Fibroblast of skin of right quadriceps (primary cell): ENCODE measurements around the gene SUSD2.

ENCODE experiments used
- DNase-seq: peaks from one replicate; pipeline ENCODE4 v3.0.0-alpha.2; 2013

Gene SUSD2

DNA sequence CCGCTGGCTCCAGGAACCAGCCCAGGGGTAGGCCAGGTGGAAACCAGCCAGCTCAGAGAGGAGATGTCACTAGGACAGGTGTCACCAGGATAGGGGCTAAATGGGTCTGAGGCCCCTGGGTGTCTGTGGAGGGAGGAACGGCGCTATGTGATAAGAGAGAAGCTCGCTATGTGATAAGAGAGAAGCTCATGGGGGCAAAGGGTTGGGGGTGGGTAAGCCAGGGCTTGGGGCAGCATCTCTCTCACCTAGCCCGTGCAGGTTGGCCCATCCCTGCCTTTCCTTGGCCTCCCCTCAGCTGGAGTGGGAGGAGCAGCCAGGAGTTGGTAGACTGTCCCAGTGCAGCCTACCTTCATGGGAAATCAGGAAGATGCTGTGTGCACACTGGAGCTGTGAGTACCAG lies 26.5 kb upstream of the SUSD2 start:
- DNase-seq, result no peak

DNA sequence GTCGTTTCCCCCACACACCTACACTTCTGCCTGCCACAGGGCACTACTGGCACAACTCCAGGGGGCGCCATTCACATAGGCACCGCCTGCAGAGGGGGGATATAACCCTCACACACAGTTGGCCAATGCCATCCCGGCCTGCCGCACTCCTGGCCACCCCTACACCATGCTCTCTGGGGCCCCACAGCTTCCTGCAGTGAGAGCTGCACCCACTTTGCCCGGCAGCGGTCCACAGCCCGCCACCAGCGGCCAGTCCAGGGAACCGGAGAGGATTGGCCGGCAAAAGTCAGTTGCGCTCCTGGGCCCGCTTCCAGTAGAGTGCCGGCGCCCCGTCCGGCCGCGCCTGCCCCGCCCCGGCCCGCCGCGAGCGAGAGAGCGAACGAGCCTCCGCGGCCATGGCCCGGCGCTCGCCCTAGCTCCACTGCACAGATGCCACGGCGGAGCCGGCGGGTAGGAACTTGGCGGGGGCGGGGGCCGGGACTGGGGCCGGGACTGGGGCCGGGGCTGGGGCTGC lies 25.6 kb upstream of the SUSD2 start:
- DNase-seq, result peak; percentile 53

DNA sequence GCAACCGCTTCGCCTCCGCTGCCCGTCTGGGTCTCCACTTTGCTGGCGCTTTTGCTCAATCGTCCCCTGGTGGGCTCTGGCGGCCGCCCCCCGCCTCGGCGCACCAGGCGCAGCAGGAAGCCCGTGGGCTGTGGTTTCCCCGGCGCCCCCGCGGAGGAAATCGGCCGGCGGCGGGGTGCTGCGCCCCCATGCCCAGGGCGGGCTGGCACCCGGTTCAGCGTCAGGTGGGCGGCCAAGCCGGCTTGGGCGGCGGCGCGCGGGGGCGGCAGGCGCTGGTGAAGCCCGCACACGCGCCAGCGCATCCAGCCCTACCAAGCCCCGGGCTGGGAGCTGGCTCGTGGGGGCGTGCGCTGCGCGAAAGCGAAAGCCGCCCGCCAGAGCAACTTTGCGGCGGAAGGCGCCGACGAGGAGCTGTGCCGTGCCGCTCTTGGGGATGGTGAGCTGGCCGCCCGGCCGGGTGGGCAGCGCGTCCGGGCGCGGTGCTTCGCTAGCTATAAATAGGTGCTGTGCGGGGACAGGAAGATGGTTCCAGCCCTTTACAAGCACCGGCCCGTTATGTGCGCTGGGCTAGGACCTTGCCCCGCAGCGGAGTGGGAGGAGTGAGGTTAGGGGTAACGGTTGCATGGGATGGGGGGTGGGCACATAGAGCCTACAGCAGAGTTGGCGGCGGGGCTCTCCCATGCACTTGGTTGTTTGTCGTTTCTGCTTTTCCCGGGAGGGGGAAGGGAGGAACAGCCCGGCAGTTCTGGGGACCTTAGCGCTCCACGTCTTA lies 25.0 kb upstream of the SUSD2 start:
- peak; percentile 35 for DNase-seq

DNA sequence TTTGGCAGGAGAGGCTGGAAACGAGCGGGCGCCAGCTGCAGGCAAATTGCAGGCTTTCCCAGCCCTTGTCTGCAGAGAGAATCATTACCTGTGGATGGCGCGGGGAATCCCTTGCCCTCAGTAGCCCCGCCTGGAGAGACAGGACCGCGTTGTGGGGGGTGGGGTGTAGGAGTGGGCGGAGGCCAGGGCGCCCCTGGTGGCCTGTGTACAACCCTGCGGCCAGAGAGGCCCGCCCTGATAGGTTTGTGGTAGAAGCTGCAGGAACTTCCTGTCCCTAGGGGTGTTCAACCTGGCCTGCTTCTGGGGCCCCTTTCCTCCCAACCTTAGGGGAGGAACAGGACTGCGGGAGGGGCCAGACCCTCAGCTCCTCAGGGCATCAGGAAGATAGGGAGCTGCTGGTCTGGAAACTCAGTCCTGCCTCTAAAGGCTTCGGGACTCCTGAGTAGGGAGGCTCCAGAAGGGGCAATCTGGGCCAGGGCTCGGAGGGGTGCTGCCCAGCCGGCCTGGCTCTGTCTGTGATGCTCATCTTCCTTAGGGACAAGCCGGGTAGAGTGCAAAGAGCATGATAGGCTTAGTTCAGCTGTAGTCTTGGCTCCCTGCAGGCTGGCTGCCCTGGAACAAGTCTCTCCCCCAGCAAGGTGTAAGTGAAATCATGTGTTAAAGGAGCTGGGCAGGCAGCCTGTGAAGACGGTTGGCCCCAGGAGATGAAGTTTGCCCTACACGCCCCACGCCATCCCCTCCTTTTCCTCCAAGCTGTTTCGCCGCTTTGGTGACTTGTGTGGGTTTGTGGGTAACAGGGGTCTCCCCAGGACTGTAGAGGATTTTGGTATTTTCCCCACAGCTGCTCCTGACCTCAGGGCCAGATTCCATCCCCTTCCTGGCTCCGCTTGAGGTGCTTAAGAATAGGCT lies 24.1 kb upstream of the SUSD2 start:
- DNase-seq, result peak; percentile 73

DNA sequence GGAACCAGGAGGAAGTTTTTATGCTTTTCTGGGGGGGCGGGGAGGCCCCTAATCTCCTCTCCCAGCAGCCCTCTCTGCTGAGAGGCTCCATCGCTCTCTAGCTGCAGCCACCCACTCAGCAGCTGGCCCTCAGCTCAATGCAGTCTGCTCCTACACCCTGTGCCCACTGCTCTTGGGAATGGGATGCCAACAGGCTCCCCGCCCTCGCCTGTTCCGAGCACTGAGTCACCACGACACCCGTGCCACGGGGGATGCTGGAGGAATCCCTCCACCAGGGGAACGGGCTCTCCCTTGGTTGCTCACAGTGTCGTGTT lies 23.5 kb upstream of the SUSD2 start:
- DNase-seq, result no peak

DNA sequence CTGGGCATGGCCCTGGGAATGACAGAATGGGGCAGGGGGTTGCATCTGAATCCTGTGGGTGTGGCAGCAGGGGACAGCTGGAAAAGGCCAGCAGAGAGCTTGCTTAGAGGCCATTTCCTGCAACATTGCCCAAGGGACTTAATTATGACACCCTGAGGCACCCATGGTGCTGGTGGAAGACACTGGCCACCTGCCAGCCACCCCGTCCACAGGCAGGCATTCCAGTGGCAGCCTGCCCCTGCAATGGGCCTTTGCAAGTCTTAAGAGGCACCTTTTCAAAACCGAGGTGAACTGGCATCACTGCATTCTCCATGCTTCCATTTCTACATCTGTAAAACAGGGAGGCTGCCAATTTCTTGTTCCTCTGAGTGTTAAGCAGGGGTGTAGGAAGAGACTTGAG lies 21.6 kb upstream of the SUSD2 start:
- no peak for DNase-seq

DNA sequence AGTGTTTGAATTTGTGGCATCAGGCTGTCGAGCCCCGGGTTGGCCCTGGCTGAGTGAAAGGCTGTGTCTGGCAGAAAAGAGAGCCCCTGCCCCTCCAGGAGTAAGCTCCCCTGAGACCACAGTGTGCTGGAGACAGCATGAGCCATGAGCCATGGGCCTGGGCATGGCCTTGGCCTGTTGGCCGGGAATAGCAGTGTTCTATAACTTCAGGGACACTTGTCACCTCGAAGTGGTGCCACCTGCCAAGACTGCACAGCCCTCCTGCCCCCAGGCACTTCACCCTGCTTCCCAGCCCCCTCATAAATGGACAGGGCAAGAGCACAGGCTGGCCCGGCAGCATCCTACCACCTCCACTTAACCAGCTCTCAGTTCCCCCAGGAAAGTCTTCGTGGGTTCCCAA lies 20.7 kb upstream of the SUSD2 start:
- DNase-seq, result no peak

DNA sequence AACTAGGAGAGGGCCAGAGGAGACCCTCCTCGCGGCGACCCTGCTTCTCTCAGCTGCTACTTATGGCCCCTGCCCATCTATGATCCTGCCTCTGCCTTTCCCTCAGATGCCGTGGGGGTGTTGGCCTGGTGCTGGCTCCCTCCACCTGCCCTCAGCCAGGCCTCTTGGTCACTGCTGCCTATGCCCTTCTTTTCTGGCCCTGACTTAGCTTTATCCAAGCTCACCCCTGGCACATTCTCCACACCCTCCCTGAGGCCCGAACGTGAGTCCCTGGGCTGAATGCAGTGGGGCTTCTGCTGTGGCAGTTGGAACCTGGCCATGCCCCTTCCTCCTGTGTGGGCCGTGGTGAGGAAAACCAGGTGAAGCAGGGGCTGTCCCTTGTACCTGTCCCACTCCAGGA lies 19.8 kb upstream of the SUSD2 start:
- no peak for DNase-seq

DNA sequence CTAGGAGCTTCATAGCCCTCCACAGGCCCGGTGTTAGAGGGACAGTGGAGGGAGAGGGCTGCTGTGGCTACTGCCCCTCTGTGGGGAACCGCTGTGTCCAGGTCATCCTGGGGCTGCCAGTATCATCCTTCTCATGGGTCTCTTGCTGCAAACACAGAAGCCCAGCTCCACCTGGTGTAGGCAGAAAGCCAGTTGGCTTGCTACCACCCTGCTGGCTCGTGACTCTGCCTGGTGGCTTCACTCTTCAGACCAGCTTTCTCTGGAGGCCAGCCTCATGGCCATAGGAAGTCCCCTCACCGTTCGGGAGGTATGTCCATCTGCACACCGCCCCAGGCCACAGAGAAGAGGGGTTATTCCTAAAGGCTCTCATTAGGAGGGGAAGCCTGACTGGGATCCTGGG lies 19.4 kb upstream of the SUSD2 start:
- DNase-seq, result no peak

DNA sequence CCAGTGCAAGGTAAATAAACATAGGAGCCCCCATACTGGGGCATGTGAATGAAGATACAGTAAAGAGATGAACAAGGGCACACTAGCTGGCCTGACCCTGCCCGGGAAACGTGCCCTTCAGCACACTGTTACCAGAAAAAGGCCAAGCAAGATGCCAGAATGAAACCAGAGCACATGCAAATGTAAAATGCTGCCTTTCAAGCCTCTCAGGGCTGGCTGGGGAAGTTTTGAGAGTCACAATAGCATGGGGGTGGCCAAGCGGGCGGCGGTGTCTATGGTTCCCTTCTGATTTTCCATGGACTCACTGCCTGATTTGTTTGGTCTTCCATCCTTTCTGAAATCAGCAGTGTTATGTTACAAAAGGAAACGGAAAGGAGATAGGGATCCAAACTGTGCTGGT lies 18.9 kb upstream of the SUSD2 start:
- DNase-seq, result no peak

DNA sequence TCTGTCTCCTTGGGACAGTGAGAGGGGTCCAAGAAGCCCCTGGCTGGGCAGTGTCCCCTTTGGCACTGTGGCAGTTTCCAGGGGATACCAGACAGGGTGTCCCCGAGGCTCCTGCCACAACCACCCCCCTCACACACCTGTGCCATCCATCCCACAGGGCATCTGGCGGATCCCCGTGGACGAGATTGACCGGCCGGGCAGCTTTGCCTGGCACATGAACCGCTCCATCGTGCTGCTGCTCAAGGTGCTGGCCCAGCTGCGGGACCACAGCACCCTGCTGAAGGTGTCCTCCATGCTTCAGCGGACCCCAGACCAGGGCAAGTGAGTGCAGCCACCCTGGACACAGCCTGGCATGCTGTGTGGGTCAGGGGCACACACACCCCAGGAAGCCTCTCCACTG lies 17.0 kb upstream of the SUSD2 start:
- no peak for DNase-seq

DNA sequence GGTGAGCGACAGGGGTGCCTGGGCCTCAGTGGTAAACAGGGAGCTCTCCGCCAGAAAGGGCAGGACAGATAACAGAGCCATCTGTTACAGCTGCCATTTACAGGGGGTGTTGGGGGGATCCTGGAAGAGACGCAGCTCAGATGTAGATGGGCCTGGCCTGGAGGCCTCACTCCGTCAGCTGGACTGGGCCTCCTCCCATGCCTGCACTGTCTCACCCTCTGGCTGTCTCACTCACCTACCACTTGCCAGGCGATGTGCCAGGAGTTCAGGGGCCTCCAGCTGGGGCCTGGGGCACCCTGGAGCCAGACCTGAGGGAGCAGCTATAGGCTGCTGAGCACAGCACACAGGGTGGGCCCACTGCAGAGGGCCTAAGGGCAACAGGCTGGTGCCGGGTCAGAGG lies 16.3 kb upstream of the SUSD2 start:
- no peak for DNase-seq

DNA sequence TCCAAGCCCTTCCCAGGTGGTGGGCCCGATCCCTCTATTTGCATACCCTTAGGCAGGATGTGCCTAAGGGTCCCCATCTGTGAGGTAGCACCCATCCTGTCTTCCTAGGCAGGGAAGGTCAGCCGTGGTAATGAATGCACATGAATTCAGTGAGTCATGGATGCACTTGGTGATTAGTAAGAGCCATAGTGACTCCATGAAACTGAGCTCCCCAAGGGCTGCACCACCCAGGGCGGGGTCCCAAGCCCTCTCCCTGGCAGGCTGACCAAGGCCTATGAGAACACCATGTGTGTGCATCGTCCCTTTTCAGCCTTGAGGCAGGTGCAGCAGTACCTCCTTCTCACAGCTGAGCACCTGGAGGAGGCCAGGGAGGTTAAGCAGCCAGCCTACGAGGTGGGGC lies 15.6 kb upstream of the SUSD2 start:
- no peak for DNase-seq

DNA sequence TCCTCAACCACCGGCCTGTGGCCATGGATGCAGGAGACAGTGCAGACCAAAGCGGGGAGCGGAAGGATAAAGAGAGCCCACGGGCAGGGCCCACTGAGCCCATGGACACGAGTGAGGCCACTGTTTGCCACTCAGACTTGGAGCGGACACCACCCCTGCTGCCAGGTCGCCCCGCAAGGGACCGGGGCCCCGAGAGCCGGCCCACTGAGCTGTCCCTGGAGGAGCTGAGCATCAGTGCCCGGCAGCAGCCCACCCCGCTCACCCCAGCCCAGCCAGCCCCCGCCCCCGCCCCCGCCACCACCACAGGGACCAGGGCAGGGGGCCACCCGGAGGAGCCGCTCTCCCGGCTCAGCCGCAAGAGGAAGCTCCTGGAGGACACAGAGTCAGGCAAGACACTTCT lies 14.5 kb upstream of the SUSD2 start:
- no peak for DNase-seq

DNA sequence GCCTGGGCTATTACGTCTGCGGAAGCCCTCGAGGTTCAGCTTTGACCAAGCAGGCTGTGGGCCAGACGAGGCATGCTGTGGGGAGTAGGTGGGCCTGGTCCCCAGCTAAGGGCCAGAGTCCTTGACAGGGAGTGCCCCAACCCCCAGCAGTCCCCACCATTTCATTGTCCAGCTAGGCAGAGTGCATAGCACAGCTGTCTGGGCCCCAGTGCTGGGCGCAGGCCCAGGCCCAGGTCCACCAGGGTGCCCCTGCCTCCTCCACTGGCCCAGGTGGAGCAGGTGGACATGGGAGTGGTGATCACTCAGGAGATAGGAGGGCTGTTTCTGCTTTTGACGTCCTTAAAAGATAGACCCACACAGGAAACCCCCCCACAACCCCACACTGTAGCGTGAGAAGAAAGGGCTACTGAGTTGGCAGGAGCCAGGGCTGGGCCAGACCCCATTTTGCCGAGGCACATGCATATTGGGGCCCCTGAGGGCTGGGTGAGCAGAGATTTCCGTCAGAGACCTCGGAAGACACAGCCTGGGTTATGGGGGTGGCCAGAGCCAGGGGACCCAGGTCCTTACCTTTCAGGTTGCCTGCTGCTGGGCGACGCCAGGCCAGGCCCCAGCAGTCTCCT lies 11.7 kb upstream of the SUSD2 start:
- DNase-seq, result no peak

DNA sequence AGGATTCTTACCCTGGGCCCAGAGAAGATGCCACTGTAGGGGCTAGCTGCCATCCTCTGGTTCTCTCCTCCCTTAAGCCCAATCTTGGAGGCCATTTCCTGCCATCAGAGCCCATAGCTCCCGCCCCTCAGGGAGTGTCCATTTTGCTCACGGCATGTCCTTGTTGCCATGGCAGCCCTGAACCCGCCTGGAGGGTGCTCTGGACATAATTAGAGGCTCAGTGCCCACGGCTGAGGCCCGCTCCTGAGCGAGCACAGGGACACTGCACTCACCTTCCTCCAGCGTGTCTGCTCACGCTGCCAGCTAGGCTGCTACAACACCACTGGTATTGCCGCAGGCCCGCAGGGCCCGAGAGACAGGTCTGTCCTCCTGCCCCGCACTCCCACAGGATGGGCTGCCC lies 11.1 kb upstream of the SUSD2 start:
- no peak for DNase-seq

DNA sequence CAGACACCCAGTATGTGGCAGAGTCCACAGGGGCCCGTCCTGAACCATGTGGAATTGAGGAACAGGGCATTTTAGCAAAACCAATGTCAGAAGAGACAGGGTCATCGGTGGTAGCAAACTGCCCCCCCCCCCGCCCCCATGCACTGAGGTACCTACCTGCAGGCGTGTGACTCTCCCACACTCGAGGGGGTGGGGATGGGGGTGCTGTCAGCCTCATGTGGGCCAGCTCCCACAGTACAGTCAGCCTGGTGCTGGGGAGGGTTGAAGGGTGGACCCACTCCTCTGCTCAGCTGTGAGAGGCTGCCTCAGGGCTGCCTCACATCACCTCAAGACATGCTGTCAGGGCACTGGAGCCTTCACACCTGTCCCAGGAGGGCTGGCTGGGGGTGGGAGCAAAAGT lies 10.7 kb upstream of the SUSD2 start:
- DNase-seq, result no peak

DNA sequence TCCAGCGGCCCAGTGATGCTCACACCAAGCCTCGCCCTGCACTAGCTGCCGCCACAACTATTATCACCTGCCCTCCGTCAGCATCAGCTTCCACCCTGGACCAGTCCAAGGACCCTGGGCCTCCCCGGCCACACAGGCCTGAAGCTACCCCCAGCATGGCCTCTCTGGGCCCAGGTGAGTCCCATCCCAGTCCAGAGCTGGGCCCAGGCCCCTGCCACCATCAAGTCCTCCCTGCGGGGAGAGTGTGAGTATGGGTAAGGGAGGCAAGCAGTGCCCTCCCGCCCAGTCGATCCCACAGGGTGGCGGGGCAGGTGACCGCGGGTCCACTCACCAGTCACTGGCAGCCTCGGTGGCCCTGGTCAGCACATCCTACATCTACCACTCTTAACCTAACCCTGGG lies 9.5 kb upstream of the SUSD2 start:
- no peak for DNase-seq

DNA sequence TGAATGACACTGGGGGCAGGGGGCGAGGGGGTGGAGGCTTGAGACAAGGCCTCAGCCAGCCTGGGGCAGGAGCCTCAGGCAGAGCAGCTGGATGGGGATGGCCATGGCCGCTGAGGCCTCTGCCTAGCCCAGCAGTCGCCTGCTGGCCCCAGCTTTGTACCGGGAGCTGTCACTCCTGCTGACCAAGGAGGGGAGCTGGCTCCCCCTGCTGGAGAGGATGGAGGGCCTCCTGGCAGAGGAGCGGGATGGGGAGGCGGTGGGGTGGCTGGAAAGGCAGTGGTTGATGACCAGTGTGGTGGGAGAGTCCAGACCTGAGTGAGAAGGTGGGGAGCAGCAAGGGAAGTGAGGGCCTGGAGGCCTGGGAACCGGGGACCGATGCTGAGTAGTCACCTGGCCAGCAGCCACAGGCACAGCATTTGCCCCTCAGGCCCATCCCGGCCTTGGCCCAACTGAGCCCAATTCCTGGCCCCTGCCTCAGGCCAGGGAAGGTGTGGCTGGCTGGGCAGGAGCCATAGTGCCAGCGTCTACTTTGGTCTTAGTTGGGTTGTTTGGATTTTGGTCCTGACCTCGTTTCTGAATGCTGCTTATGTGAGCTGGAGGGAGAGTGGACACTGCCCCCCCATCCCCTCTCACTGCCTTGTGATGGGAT lies 6.0 kb upstream of the SUSD2 start:
- peak; percentile 61 for DNase-seq

DNA sequence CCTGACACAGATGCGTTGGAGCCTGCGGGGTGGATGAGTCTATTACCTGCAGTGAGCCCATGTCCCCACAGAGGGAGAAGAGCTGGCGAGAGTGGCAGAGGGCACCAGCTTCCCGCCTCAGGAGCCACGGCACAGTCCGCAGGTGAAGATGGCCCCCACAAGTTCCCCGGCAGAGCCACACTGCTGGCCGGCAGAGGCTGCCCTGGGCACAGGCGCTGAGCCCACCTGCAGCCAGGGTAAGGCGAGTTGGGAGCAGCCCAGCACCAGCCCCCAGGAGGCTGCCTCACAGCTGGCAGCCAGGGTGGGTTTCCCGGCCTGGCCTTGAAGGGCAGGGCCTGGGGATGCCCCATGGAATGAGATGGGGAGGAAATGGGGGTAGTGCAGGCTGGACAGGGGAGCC lies 5.2 kb upstream of the SUSD2 start:
- no peak for DNase-seq

DNA sequence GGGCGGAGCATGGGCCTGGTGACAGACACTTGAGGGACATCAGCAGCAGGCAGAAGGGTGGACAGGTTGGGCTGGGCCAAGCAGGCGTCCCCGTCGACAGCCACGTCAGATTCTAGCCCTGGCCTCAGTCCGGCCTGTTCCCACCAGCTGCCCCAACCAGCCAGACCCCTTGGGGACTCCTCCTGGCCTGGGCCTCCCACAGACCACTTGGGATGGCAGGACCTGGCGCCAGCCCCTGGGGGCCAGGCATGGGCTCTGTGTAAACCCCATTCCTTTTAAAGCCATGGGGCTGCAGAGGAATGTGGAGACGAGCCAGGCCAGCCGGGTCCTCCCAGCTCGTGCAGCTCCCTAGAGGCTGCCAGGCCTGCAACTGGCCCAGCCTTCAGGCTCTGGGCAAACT lies 4.7 kb upstream of the SUSD2 start:
- no peak for DNase-seq

DNA sequence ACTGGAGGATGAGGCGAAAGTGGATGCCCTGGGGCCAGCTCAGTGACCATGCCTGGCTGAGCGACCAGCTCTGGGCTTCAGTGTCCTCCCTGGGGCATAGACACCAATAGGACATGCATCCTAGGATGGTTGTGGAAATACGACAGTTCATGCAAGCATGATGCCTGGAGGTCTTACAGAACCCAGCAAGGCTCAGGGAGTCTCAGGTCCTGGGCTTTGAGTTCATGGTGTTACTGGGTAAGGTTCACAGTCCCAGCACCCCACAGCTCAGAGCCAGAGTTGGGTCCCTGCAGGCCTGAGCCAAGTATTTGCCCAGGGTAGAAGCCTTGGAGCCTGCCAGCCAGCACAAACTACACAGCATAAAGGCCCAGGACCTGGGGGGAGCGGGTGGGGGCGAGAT lies 4.2 kb upstream of the SUSD2 start:
- no peak for DNase-seq

DNA sequence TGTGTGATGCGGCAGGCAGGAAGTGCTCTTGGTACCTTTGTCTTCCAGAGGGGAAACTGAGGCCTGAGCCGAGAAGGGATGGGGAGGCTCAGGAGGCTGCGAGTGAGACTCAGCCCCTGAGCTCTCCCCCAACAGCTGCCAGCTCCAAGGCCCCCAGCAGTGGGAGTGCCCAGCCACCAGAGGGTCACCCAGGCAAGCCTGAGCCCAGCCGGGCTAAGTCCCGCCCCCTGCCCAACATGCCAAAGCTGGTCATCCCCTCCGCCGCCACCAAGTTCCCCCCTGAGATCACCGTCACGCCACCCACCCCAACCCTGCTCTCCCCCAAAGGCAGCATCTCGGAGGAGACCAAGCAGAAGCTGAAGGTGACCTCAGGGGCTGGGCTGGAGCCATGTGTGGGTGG lies 3.8 kb upstream of the SUSD2 start:
- DNase-seq, result no peak
